HL-60 (cell line): Measurements from ENCODE around the gene CSMD2.

ENCODE experiments used
- TF ChIP-seq, protein P1 (sequence below): IDR thresholded peaks from one replicate; pipeline ENCODE4 v1.5.1; 2011; ENCODE audit warnings: low read length, control low read depth, inconsistent platforms; ENCODE audit not compliant: insufficient read depth
- TF ChIP-seq, protein P2 (sequence below): IDR thresholded peaks from 2 replicates; pipeline ENCODE4 v1.6.1; 2012; ENCODE audit warnings: low read depth; ENCODE audit not compliant: insufficient replicate concordance

DNA sequence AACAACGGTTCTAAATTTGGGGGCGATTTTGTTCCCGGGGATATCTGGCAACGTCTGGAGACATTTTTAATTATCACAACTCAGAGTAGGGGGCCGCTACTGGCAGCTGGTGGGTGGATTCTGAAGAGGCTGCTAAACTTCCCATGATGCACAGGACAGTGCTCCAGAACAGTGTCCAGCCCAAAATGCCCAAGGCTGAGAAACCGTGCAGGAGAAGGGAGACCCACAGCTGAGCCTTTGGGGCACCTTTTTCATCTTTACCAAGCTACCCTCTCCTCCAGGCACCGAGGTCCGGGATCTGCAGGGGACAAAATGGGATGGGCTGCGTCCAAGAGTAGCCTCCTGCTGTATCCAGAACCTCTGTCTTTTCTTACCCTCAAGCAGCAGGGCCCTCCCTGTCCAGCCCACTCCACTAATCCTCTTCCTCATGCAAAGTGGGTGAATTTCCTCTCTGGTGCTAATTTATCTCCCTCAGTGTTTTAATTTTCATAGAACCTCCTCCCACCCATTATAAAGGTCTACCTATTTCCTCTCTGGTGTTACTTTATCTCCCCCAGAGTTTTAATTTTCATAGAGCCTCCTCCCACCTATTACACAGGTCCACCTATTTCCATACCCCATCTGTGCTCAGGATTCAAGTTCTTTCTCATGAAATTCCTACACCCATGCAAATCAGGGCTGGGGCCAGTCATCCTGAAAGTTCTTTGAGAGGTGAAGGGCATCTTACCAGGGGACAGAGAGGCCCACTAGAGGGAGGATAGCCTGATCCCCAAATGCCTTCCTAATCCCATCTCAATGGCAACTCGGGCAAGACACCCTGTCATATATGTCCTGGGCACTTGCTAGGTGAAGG, 42.7 kb downstream of the CSMD2 start:
- TF ChIP-seq, protein P1, sequence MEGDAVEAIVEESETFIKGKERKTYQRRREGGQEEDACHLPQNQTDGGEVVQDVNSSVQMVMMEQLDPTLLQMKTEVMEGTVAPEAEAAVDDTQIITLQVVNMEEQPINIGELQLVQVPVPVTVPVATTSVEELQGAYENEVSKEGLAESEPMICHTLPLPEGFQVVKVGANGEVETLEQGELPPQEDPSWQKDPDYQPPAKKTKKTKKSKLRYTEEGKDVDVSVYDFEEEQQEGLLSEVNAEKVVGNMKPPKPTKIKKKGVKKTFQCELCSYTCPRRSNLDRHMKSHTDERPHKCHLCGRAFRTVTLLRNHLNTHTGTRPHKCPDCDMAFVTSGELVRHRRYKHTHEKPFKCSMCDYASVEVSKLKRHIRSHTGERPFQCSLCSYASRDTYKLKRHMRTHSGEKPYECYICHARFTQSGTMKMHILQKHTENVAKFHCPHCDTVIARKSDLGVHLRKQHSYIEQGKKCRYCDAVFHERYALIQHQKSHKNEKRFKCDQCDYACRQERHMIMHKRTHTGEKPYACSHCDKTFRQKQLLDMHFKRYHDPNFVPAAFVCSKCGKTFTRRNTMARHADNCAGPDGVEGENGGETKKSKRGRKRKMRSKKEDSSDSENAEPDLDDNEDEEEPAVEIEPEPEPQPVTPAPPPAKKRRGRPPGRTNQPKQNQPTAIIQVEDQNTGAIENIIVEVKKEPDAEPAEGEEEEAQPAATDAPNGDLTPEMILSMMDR, result no peak
- TF ChIP-seq, protein P2, sequence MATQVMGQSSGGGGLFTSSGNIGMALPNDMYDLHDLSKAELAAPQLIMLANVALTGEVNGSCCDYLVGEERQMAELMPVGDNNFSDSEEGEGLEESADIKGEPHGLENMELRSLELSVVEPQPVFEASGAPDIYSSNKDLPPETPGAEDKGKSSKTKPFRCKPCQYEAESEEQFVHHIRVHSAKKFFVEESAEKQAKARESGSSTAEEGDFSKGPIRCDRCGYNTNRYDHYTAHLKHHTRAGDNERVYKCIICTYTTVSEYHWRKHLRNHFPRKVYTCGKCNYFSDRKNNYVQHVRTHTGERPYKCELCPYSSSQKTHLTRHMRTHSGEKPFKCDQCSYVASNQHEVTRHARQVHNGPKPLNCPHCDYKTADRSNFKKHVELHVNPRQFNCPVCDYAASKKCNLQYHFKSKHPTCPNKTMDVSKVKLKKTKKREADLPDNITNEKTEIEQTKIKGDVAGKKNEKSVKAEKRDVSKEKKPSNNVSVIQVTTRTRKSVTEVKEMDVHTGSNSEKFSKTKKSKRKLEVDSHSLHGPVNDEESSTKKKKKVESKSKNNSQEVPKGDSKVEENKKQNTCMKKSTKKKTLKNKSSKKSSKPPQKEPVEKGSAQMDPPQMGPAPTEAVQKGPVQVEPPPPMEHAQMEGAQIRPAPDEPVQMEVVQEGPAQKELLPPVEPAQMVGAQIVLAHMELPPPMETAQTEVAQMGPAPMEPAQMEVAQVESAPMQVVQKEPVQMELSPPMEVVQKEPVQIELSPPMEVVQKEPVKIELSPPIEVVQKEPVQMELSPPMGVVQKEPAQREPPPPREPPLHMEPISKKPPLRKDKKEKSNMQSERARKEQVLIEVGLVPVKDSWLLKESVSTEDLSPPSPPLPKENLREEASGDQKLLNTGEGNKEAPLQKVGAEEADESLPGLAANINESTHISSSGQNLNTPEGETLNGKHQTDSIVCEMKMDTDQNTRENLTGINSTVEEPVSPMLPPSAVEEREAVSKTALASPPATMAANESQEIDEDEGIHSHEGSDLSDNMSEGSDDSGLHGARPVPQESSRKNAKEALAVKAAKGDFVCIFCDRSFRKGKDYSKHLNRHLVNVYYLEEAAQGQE, result no peak
